Measurements from ENCODE around the gene RASGRF1.

- TF ChIP-seq EP300 (IDR thresholded peaks at IDR 0.05) (no peak), CTCF (IDR thresholded peaks at IDR 0.05) (no peak), POLR2A (IDR thresholded peaks at IDR 0.05) (no peak)
Observed at GRCh38 chr15:78956937-78957336, 133.6 kb downstream of the RASGRF1 start.
